ENCODE measurements around the gene REG4. TPM values are rescaled to one million over a fixed set of nuclear protein-coding genes. Genes with fewer than 3 reads are reported as not detected.

The REG4 gene
- total RNA-seq, 1 donor from 2014 or later, result not detected

- Histone ChIP-seq H3K36me3 (no peaks in the 10 kb centered on the region), H3K9me3 (no peaks in the 10 kb centered on the region), H3K4me3 (no peak overlapping the region), H3K27me3 (no peaks in the 10 kb centered on the region), H3K27ac (no peak overlapping the region), H3K4me1 (no peaks in the 10 kb centered on the region)
- ATAC-seq (peak; percentile 94), DNase-seq (peak; percentile 83)
- peak; percentile 92 for TF ChIP-seq CTCF (IDR thresholded peaks at IDR 0.05)
- intact Hi-C loops (cut with DNase I), result no loop called here
Observed at GRCh38 chr1:119808972-119809550, 2.2 kb downstream of the REG4 start.

- Histone ChIP-seq H3K4me3 (no peak overlapping the region), H3K27me3 (no peaks in the 10 kb centered on the region), H3K4me1 (no peaks in the 10 kb centered on the region), H3K27ac (no peak overlapping the region), H3K9me3 (no peaks in the 10 kb centered on the region), H3K36me3 (no peaks in the 10 kb centered on the region)
- ATAC-seq, result no peak
- TF ChIP-seq CTCF (IDR thresholded peaks at IDR 0.05), result no peak
- intact Hi-C loops (cut with DNase I), result no loop called here
- DNase-seq, result no peak
Observed at GRCh38 chr1:119808491-119808890, 2.8 kb downstream of the REG4 start.

- Histone ChIP-seq H3K9me3 (no peaks in the 10 kb centered on the region), H3K36me3 (no peaks in the 10 kb centered on the region), H3K27me3 (no peaks in the 10 kb centered on the region), H3K4me3 (no peak overlapping the region), H3K4me1 (no peaks in the 10 kb centered on the region), H3K27ac (no peak overlapping the region)
- TF ChIP-seq CTCF (IDR thresholded peaks at IDR 0.05), result no peak
- DNase-seq (no peak), ATAC-seq (no peak)
- intact Hi-C loops (cut with DNase I), result no loop called here
Observed at GRCh38 chr1:119806489-119806888, 4.8 kb downstream of the REG4 start.

- no peak for DNase-seq
- ATAC-seq, result no peak
- H3K27me3 ChIP-seq, result no peaks in the 10 kb centered on the region
- H3K27ac ChIP-seq, result no peak overlapping the region
- no peak overlapping the region for H3K4me3 ChIP-seq
- H3K4me1 ChIP-seq, result no peaks in the 10 kb centered on the region
- no peaks in the 10 kb centered on the region for H3K9me3 ChIP-seq
- H3K36me3 ChIP-seq, result no peaks in the 10 kb centered on the region
- no peak for TF ChIP-seq CTCF (IDR thresholded peaks at IDR 0.05)
- intact Hi-C loops (cut with DNase I), result no loop called here
Observed at GRCh38 chr1:119805746-119806145, 5.5 kb downstream of the REG4 start.

- H3K4me1 ChIP-seq, result no peaks in the 10 kb centered on the region
- H3K4me3 ChIP-seq, result no peak overlapping the region
- intact Hi-C loops (cut with DNase I), result no loop called here
- no peak for TF ChIP-seq CTCF (IDR thresholded peaks at IDR 0.05)
- no peaks in the 10 kb centered on the region for H3K27me3 ChIP-seq
- no peak overlapping the region for H3K27ac ChIP-seq
- ATAC-seq (no peak), DNase-seq (no peak)
- H3K36me3 ChIP-seq, result no peaks in the 10 kb centered on the region
- H3K9me3 ChIP-seq, result no peaks in the 10 kb centered on the region
Observed at GRCh38 chr1:119805247-119805646, 6.0 kb downstream of the REG4 start.

Data from upper lobe of right lung (tissue), 1 donor.